GM12892 (cell line): ENCODE data around the gene KDR.

Experiments used
- DNase-seq: peaks from one replicate; pipeline ENCODE4 v3.0.0; 2011; ENCODE audit not compliant: insufficient read length
- FAIRE-seq: peaks from 2 replicates; lab custom pipeline; 2011; peaks lifted over from hg19 to GRCh38; lab: Jason Lieb, UNC
- POLR2A ChIP-seq: IDR thresholded peaks from 2 replicates; pipeline ENCODE4 v1.6.1; 2011; ENCODE audit warnings: low read depth, low read length, control low read depth
- POLR2AphosphoS5 ChIP-seq: IDR thresholded peaks from 2 replicates; pipeline ENCODE4 v1.6.1; 2011; ENCODE audit warnings: low read depth, low read length, control low read depth
- TAF1 ChIP-seq: IDR thresholded peaks from 2 replicates; pipeline ENCODE4 v1.6.1; 2011; ENCODE audit warnings: low read depth, mild to moderate bottlenecking, control low read depth, low read length, borderline replicate concordance

KDR gene

GRCh38 chr4:55122235-55122634, 3.2 kb downstream of the KDR start:
- DNase-seq = no peak
- no peak for FAIRE-seq
- TF ChIP-seq POLR2A (no peak), POLR2AphosphoS5 (no peak), TAF1 (no peak)

GRCh38 chr4:55121246-55121645, 4.1 kb downstream of the KDR start:
- FAIRE-seq = no peak
- no peak for DNase-seq
- TF ChIP-seq POLR2A (no peak), POLR2AphosphoS5 (no peak), TAF1 (no peak)

GRCh38 chr4:55118397-55118796, 7.0 kb downstream of the KDR start:
- TF ChIP-seq POLR2AphosphoS5 (no peak), POLR2A (no peak), TAF1 (no peak)
- no peak for FAIRE-seq

GRCh38 chr4:55117511-55117910, 7.9 kb downstream of the KDR start:
- DNase-seq = no peak
- no peak for TF ChIP-seq POLR2A
- TF ChIP-seq POLR2AphosphoS5 = no peak
- no peak for TF ChIP-seq TAF1
- no peak for FAIRE-seq

More at GRCh38 chr4:55118397-55118796, 7.0 kb downstream of the KDR start:
- DNase-seq = no peak

- TF ChIP-seq TAF1 = no peak
- no peak for TF ChIP-seq POLR2A
- no peak for TF ChIP-seq POLR2AphosphoS5
- no peak for FAIRE-seq
- DNase-seq = no peak
Observed at GRCh38 chr4:55116450-55116849, 8.9 kb downstream of the KDR start.

- FAIRE-seq (no peak), DNase-seq (no peak)
- no peak for TF ChIP-seq POLR2AphosphoS5
- no peak for TF ChIP-seq POLR2A
- TF ChIP-seq TAF1 = no peak
Observed at GRCh38 chr4:55111601-55112000, 13.8 kb downstream of the KDR start.

- FAIRE-seq = no peak
- no peak for TF ChIP-seq POLR2AphosphoS5
- no peak for TF ChIP-seq TAF1
- TF ChIP-seq POLR2A = no peak
- DNase-seq = no peak
Observed at GRCh38 chr4:55110131-55110530, 15.3 kb downstream of the KDR start.

- no peak for FAIRE-seq
- TF ChIP-seq POLR2AphosphoS5 (no peak), POLR2A (no peak), TAF1 (no peak)
- no peak for DNase-seq
Observed at GRCh38 chr4:55107054-55107453, 18.3 kb downstream of the KDR start.

- TF ChIP-seq POLR2A (no peak), TAF1 (no peak), POLR2AphosphoS5 (no peak)
- FAIRE-seq (no peak), DNase-seq (no peak)
Observed at GRCh38 chr4:55103224-55103623, 22.2 kb downstream of the KDR start.

- no peak for FAIRE-seq
Observed at GRCh38 chr4:55099816-55100215, 25.6 kb downstream of the KDR start.

GRCh38 chr4:55098456-55099204, 26.8 kb downstream of the KDR start:
- FAIRE-seq (no peak), DNase-seq (no peak)
- no peak for TF ChIP-seq TAF1
- TF ChIP-seq POLR2A = no peak
- no peak for TF ChIP-seq POLR2AphosphoS5

More at GRCh38 chr4:55099816-55100215, 25.6 kb downstream of the KDR start:
- no peak for DNase-seq
- no peak for TF ChIP-seq TAF1
- no peak for TF ChIP-seq POLR2A
- no peak for TF ChIP-seq POLR2AphosphoS5

GRCh38 chr4:55096619-55097018, 28.8 kb downstream of the KDR start:
- TF ChIP-seq POLR2AphosphoS5 (no peak), POLR2A (no peak), TAF1 (no peak)
- no peak for DNase-seq
- FAIRE-seq = no peak

- no peak for FAIRE-seq
- TF ChIP-seq TAF1 (no peak), POLR2AphosphoS5 (no peak), POLR2A (no peak)
- DNase-seq = no peak
Observed at GRCh38 chr4:55096045-55096444, 29.4 kb downstream of the KDR start.
